H9 (cell line): ENCODE results near the gene ATRN. TPM values are rescaled to one million over a fixed set of nuclear protein-coding genes. Genes with fewer than 3 reads are reported as not detected.
A peak's percentile ranks its signal among the peaks of the same experiment; 100 is the strongest.

Source experiments
- DNase-seq: peaks from one replicate; pipeline ENCODE4 v3.0.0-alpha.2; 2017
- H2AFZ ChIP-seq: one replicate; pipeline ENCODE4 v1.6.1; 2013; ENCODE audit warnings: mild to moderate bottlenecking, low read length, control low read depth, moderate library complexity
- H2AK5ac ChIP-seq: 2 replicates; pipeline ENCODE4 v1.6.1; 2013; ENCODE audit warnings: low read length, control low read depth, mixed read lengths; ENCODE audit not compliant: insufficient read length
- H2BK120ac ChIP-seq: one replicate; pipeline ENCODE4 v1.6.1; 2013; ENCODE audit warnings: low read depth, mild to moderate bottlenecking, low read length, control low read depth, inconsistent platforms; ENCODE audit not compliant: poor library complexity, severe bottlenecking
- H2BK12ac ChIP-seq: 2 replicates; pipeline ENCODE4 v1.6.1; 2013; ENCODE audit warnings: low read length, control low read depth, mixed read lengths, low read depth; ENCODE audit not compliant: insufficient read length
- H2BK15ac ChIP-seq: 2 replicates; pipeline ENCODE4 v1.6.1; 2013; ENCODE audit warnings: low read depth, low read length, control low read depth
- H2BK20ac ChIP-seq: one replicate; pipeline ENCODE4 v1.6.1; 2013; ENCODE audit warnings: low read depth, mild to moderate bottlenecking, low read length, control low read depth, inconsistent platforms; ENCODE audit not compliant: poor library complexity, severe bottlenecking
- H2BK5ac ChIP-seq: 2 replicates; pipeline ENCODE4 v1.6.1; 2013; ENCODE audit warnings: low read length, control low read depth, mixed read lengths; ENCODE audit not compliant: insufficient read length
- H3K14ac ChIP-seq: 2 replicates; pipeline ENCODE4 v1.6.1; 2013; ENCODE audit warnings: low read length, control low read depth; ENCODE audit not compliant: insufficient read depth
- H3K18ac ChIP-seq: 2 replicates; pipeline ENCODE4 v1.6.1; 2013; ENCODE audit warnings: low read depth, mild to moderate bottlenecking, mixed read lengths, low read length, control low read depth; ENCODE audit not compliant: insufficient read length
- H3K23ac ChIP-seq: 2 replicates; pipeline ENCODE4 v1.6.1; 2013; ENCODE audit warnings: low read length, control low read depth, mixed read lengths, low read depth; ENCODE audit not compliant: insufficient read length
- H3K23me2 ChIP-seq: 2 replicates; pipeline ENCODE4 v1.6.1; 2013; ENCODE audit warnings: low read depth, mild to moderate bottlenecking, mixed read lengths, low read length, control low read depth; ENCODE audit not compliant: insufficient read length, poor library complexity, severe bottlenecking
- H3K27ac ChIP-seq: 2 replicates; pipeline ENCODE4 v1.5.1; 2013; ENCODE audit warnings: low read length, control low read depth, mixed read lengths, low read depth; ENCODE audit not compliant: insufficient read length
- H3K27me3 ChIP-seq: 2 replicates; pipeline ENCODE4 v1.6.1; 2013; ENCODE audit warnings: low read length, control low read depth, inconsistent platforms; ENCODE audit not compliant: insufficient read depth
- H3K4ac ChIP-seq: 2 replicates; pipeline ENCODE4 v1.6.1; 2013; ENCODE audit warnings: low read depth, mild to moderate bottlenecking, control low read depth, inconsistent platforms, low read length, moderate library complexity
- H3K4me1 ChIP-seq: 2 replicates; pipeline ENCODE4 v1.6.1; 2013; ENCODE audit warnings: low read length, control low read depth, inconsistent platforms; ENCODE audit not compliant: insufficient read depth
- H3K4me2 ChIP-seq: 2 replicates; pipeline ENCODE4 v1.6.1; 2013; ENCODE audit warnings: low read length, control low read depth, mixed read lengths; ENCODE audit not compliant: insufficient read length, insufficient read depth
- H3K56ac ChIP-seq: 2 replicates; pipeline ENCODE4 v1.6.1; 2013; ENCODE audit warnings: low read depth, mild to moderate bottlenecking, mixed read lengths, low read length, control low read depth; ENCODE audit not compliant: insufficient read length
- H3K79me1 ChIP-seq: 2 replicates; pipeline ENCODE4 v1.6.1; 2013; ENCODE audit warnings: low read depth, mild to moderate bottlenecking, moderate library complexity, low read length, control low read depth, inconsistent platforms; ENCODE audit not compliant: insufficient read depth, poor library complexity, severe bottlenecking
- H3K79me2 ChIP-seq: 2 replicates; pipeline ENCODE4 v1.6.1; 2013; ENCODE audit warnings: low read length, control low read depth, inconsistent platforms; ENCODE audit not compliant: insufficient read depth
- H3K9ac ChIP-seq: 2 replicates; pipeline ENCODE4 v1.6.1; 2013; ENCODE audit warnings: low read length, control low read depth, mixed read lengths; ENCODE audit not compliant: insufficient read length; ENCODE audit errors: extremely low read depth
- H3K9me3 ChIP-seq: one replicate; pipeline ENCODE4 v1.6.1; 2013; ENCODE audit warnings: low read depth, low read length, inconsistent platforms; ENCODE audit not compliant: control insufficient read depth
- H3T11ph ChIP-seq: one replicate; pipeline ENCODE4 v1.6.1; 2013; ENCODE audit warnings: mild to moderate bottlenecking, low read length, control low read depth, inconsistent platforms
- H4K20me1 ChIP-seq: one replicate; pipeline ENCODE4 v1.6.1; 2013; ENCODE audit not compliant: control insufficient read depth, insufficient read length, insufficient read depth
- H4K5ac ChIP-seq: 2 replicates; pipeline ENCODE4 v1.6.1; 2013; ENCODE audit warnings: low read depth, mild to moderate bottlenecking, mixed read lengths, low read length, control low read depth; ENCODE audit not compliant: insufficient read length
- H4K8ac ChIP-seq: replicated peaks from 2 replicates; pipeline ENCODE4 v1.6.1; 2013; ENCODE audit warnings: low read length, control low read depth, mixed read lengths, low read depth; ENCODE audit not compliant: insufficient read length
- H4K91ac ChIP-seq: 2 replicates; pipeline ENCODE4 v1.6.1; 2013; ENCODE audit warnings: low read depth, mild to moderate bottlenecking, moderate library complexity, mixed read lengths, low read length, control low read depth; ENCODE audit not compliant: insufficient read length
- H3K27ac Mint-ChIP-seq, 3 experiments: 2 replicates in 2 of 3; 3 replicates in 1 of 3; pipeline ENCODE4 v1.8.0; 2020 to 2021; ENCODE audit warnings: mixed read lengths in 3 of 3, mild to moderate bottlenecking in 1 of 3, moderate library complexity in 1 of 3
- H3K27me3 Mint-ChIP-seq: 2 replicates; pipeline ENCODE4 v1.8.0; 2021; ENCODE audit warnings: low read depth, mild to moderate bottlenecking, moderate library complexity, mixed read lengths
- H3K36me3 Mint-ChIP-seq, 3 experiments: 2 replicates in 2 of 3; 3 replicates in 1 of 3; pipeline ENCODE4 v1.8.0; 2020 to 2021; ENCODE audit warnings: low read depth in 3 of 3, mixed read lengths in 3 of 3; ENCODE audit not compliant: insufficient read depth in 1 of 3
- H3K4me1 Mint-ChIP-seq, 2 experiments: 2 replicates each; pipeline ENCODE4 v1.8.0; 2020; ENCODE audit warnings: mixed read lengths in 2 of 2
- H3K4me3 Mint-ChIP-seq, 2 experiments: 2 replicates in 1 of 2; 3 replicates in 1 of 2; pipeline ENCODE4 v1.8.0; 2020 to 2021; ENCODE audit warnings: mild to moderate bottlenecking in 2 of 2, mixed read lengths in 2 of 2, moderate library complexity in 1 of 2
- H3K9me3 Mint-ChIP-seq, 2 experiments: 2 replicates in 1 of 2; 3 replicates in 1 of 2; pipeline ENCODE4 v1.8.0; 2020; ENCODE audit warnings: mild to moderate bottlenecking in 2 of 2, mixed read lengths in 2 of 2, moderate library complexity in 1 of 2
- CTCF ChIP-seq: fragments of 200-600 bp; sonication (generic); conservative IDR thresholded peaks from 3 replicates; pipeline ENCODE4 v1.8.0; 2021; ENCODE audit warnings: antibody characterized with exemption, mild to moderate bottlenecking
- WGBS: extraction: QIAGEN DNeasy Blood & Tissue Kit; methylation state at CpG from one replicate; pipeline ENCODE4 v1.1.7; 2013; ENCODE audit warnings: missing lambda C conversion rate, low lambda C conversion rate, mixed read lengths; ENCODE audit not compliant: insufficient read length; ENCODE audit errors: extremely low coverage; 5-methylcytosine and 5-hydroxymethylcytosine counted together
- total RNA-seq: library from RNA; stranded (reverse); gene quantifications from 2 replicates; pipeline ENCODE4 v1.2.1, GENCODE V29; 2021

The ATRN gene
- total RNA-seq, 1 experiment from 2014 or later, result 23.1 TPM

- peak overlapping the region; percentile 52 for H3K9ac ChIP-seq
- H3K4me3 Mint-ChIP-seq, result peak overlapping the region; percentile 92 to 96
- H3K23ac ChIP-seq, result no peak overlapping the region
- H4K20me1 ChIP-seq, result no peaks in the 10 kb centered on the region
- H3K56ac ChIP-seq, result no peak overlapping the region
- peaks cover 11% of the 10 kb centered on the region for H3K23me2 ChIP-seq
- no peak overlapping the region for H3K4ac ChIP-seq
- H4K5ac ChIP-seq, result no peak overlapping the region
- H4K91ac ChIP-seq, result no peak overlapping the region
- peaks cover 4% of the 10 kb centered on the region; the same call in 1 of the 2 replicates for H3K79me2 ChIP-seq
- peaks cover 14% of the 10 kb centered on the region in 2 experiments for H3K4me1 Mint-ChIP-seq
- no peak overlapping the region for H2BK20ac ChIP-seq
- peaks cover 55% of the 10 kb centered on the region for H3K27me3 Mint-ChIP-seq
- H3K79me1 ChIP-seq, result no peaks in the 10 kb centered on the region
- no peak overlapping the region for H2AK5ac ChIP-seq
- no peaks in the 10 kb centered on the region for H3K9me3 ChIP-seq
- no peak overlapping the region for H3K14ac ChIP-seq
- no peak overlapping the region for H2BK12ac ChIP-seq
- no peak for DNase-seq
- H3K4me1 ChIP-seq, result no peaks in the 10 kb centered on the region
- H2BK15ac ChIP-seq, result no peak overlapping the region
- H3K27ac Mint-ChIP-seq, result no peak overlapping the region
- no peak overlapping the region for H3K27ac ChIP-seq
- no peak overlapping the region for H2AFZ ChIP-seq
- no peaks in the 10 kb centered on the region for H3K36me3 Mint-ChIP-seq
- peaks cover 2% of the 10 kb centered on the region; the same call in 1 of the 2 replicates for H3K27me3 ChIP-seq
- H3K18ac ChIP-seq, result no peak overlapping the region
- peak overlapping the region; percentile 90 for H3K4me2 ChIP-seq
- H2BK120ac ChIP-seq, result no peak overlapping the region
- TF ChIP-seq CTCF, result no peak
- no CpG with 5 or more reads among the region's 3 CpGs for WGBS
- H3T11ph ChIP-seq, result no peak overlapping the region
- no peak overlapping the region for H4K8ac ChIP-seq
- no peaks in the 10 kb centered on the region for H3K9me3 Mint-ChIP-seq
- H2BK5ac ChIP-seq, result no peak overlapping the region
Observed at GRCh38 chr20:3472105-3472504, 1.3 kb downstream of the ATRN start.
